ENCODE data around the gene DNAH6.

DNA sequence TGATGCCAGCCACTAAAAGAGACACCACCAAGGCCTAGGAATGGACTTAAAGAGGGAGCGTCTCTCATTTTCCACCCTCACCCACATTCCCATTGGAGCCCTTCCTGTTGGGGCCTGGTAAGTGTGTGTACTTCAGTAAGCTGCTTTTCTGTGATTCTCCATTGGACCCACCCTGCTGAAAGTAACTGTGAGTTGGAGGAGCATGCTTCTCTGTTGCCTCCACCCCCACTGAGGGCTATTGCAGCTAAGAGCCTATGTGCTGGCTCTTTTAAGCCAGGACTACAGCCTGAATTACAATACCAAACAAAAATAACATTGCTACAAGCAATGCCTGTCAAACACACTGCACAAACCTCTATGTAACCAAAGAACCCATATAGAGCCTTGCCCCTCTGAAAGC, 283.5 kb downstream of the DNAH6 start:
- no peak for TF ChIP-seq POLR2AphosphoS5 (IDR thresholded peaks at IDR 0.05)
- TF ChIP-seq, protein P1, sequence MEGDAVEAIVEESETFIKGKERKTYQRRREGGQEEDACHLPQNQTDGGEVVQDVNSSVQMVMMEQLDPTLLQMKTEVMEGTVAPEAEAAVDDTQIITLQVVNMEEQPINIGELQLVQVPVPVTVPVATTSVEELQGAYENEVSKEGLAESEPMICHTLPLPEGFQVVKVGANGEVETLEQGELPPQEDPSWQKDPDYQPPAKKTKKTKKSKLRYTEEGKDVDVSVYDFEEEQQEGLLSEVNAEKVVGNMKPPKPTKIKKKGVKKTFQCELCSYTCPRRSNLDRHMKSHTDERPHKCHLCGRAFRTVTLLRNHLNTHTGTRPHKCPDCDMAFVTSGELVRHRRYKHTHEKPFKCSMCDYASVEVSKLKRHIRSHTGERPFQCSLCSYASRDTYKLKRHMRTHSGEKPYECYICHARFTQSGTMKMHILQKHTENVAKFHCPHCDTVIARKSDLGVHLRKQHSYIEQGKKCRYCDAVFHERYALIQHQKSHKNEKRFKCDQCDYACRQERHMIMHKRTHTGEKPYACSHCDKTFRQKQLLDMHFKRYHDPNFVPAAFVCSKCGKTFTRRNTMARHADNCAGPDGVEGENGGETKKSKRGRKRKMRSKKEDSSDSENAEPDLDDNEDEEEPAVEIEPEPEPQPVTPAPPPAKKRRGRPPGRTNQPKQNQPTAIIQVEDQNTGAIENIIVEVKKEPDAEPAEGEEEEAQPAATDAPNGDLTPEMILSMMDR (IDR thresholded peaks at IDR 0.05) = no peak
